ENCODE measurements around the gene VWA2. TPM values are rescaled to one million over a fixed set of nuclear protein-coding genes. Genes with fewer than 3 reads are reported as not detected.

The VWA2 gene
- total and polyA plus RNA-seq, 5 donors = not detected

- Histone ChIP-seq H3K27ac (ENCODE audit: low read length) (peak overlapping the region; percentile 0), H3K27me3 (ENCODE audit: control insufficient read depth, insufficient read depth) (no peaks in the 10 kb centered on the region), H3K4me1 (ENCODE audit: control insufficient read depth, insufficient read depth, low read length) (no peaks in the 10 kb centered on the region), H3K9me3 (ENCODE audit: control insufficient read depth, low read length) (no peaks in the 10 kb centered on the region), H3K4me3 (ENCODE audit: low read length) (no peak overlapping the region)
- 90% methylated on average over 5 of the region's 5 CpGs for WGBS
- intact Hi-C loops (cut with DNase I) = no loop called here
- no peak for ATAC-seq
- DNase-seq = no peak
Measured at GRCh38 chr10:114260366-114260765, 21.3 kb downstream of the VWA2 start.

GRCh38 chr10:114261076-114261475, 22.0 kb downstream of the VWA2 start:
- intact Hi-C loops (cut with DNase I) = no loop called here
- ATAC-seq = no peak
- H3K27ac ChIP-seq (ENCODE audit: low read length) = no peak overlapping the region

GRCh38 chr10:114262496-114262895, 23.4 kb downstream of the VWA2 start:
- no peaks in the 10 kb centered on the region for H3K4me1 ChIP-seq (ENCODE audit: control insufficient read depth, insufficient read depth, low read length)
- no peak for ATAC-seq
- H3K9me3 ChIP-seq (ENCODE audit: control insufficient read depth, low read length) = no peaks in the 10 kb centered on the region
- H3K4me3 ChIP-seq (ENCODE audit: low read length) = no peak overlapping the region
- no peak overlapping the region for H3K27ac ChIP-seq (ENCODE audit: low read length)
- WGBS = 82% methylated on average over 4 of the region's 4 CpGs
- no peak for DNase-seq
- intact Hi-C loops (cut with DNase I) = no loop called here
- no peaks in the 10 kb centered on the region for H3K27me3 ChIP-seq (ENCODE audit: control insufficient read depth, insufficient read depth)

More at GRCh38 chr10:114261076-114261475, 22.0 kb downstream of the VWA2 start:
- no peaks in the 10 kb centered on the region for H3K27me3 ChIP-seq (ENCODE audit: control insufficient read depth, insufficient read depth)
- 58% methylated on average over 2 of the region's 2 CpGs for WGBS
- no peak overlapping the region for H3K4me3 ChIP-seq (ENCODE audit: low read length)
- DNase-seq = no peak
- H3K9me3 ChIP-seq (ENCODE audit: control insufficient read depth, low read length) = no peaks in the 10 kb centered on the region
- no peaks in the 10 kb centered on the region for H3K4me1 ChIP-seq (ENCODE audit: control insufficient read depth, insufficient read depth, low read length)

GRCh38 chr10:114265392-114266053, 26.5 kb downstream of the VWA2 start:
- DNase-seq = peak in 2 of 3 donors; percentile 62 to 79
- intact Hi-C loops (cut with DNase I) = no loop called here
- peaks cover 3% of the 10 kb centered on the region for H3K4me1 ChIP-seq (ENCODE audit: control insufficient read depth, insufficient read depth, low read length)
- H3K27me3 ChIP-seq (ENCODE audit: control insufficient read depth, insufficient read depth) = no peaks in the 10 kb centered on the region
- no peaks in the 10 kb centered on the region for H3K9me3 ChIP-seq (ENCODE audit: control insufficient read depth, low read length)
- WGBS = 51% methylated on average over 6 of the region's 6 CpGs
- peak; percentile 83 for ATAC-seq
- H3K4me3 ChIP-seq (ENCODE audit: low read length) = no peak overlapping the region
- H3K27ac ChIP-seq (ENCODE audit: low read length) = peak overlapping the region; percentile 72

- Histone ChIP-seq H3K27me3 (ENCODE audit: control insufficient read depth, insufficient read depth) (no peaks in the 10 kb centered on the region), H3K9me3 (ENCODE audit: control insufficient read depth, low read length) (no peaks in the 10 kb centered on the region), H3K27ac (ENCODE audit: low read length) (peak overlapping the region; percentile 30), H3K4me1 (ENCODE audit: control insufficient read depth, insufficient read depth, low read length) (peaks cover 3% of the 10 kb centered on the region), H3K4me3 (ENCODE audit: low read length) (no peak overlapping the region)
- intact Hi-C loops (cut with DNase I) = no loop called here
- DNase-seq (peak in 1 of 3 donors; percentile 75), ATAC-seq (peak; percentile 73 to 79)
- 18% methylated on average over 5 of the region's 5 CpGs for WGBS
Measured at GRCh38 chr10:114266521-114266920, 27.5 kb downstream of the VWA2 start.

GRCh38 chr10:114271075-114271778, 32.2 kb downstream of the VWA2 start:
- intact Hi-C loops (cut with DNase I) = no loop called here
- Histone ChIP-seq H3K4me3 (ENCODE audit: low read length) (no peak overlapping the region), H3K27me3 (ENCODE audit: control insufficient read depth, insufficient read depth) (no peaks in the 10 kb centered on the region), H3K27ac (ENCODE audit: low read length) (no peak overlapping the region), H3K4me1 (ENCODE audit: control insufficient read depth, insufficient read depth, low read length) (peaks cover 6% of the 10 kb centered on the region), H3K9me3 (ENCODE audit: control insufficient read depth, low read length) (no peaks in the 10 kb centered on the region)
- no peak for ATAC-seq
- DNase-seq = no peak
- WGBS = 82% methylated on average over 3 of the region's 3 CpGs

GRCh38 chr10:114271779-114272167, 32.7 kb downstream of the VWA2 start:
- intact Hi-C loops (cut with DNase I) = no loop called here
- no peak overlapping the region for H3K4me3 ChIP-seq (ENCODE audit: low read length)
- DNase-seq = peak in 2 of 3 donors; percentile 63 to 64
- 44% methylated on average over 4 of the region's 4 CpGs for WGBS
- H3K4me1 ChIP-seq (ENCODE audit: control insufficient read depth, insufficient read depth, low read length) = peaks cover 6% of the 10 kb centered on the region
- H3K9me3 ChIP-seq (ENCODE audit: control insufficient read depth, low read length) = no peaks in the 10 kb centered on the region
- ATAC-seq = peak; percentile 85 to 90
- H3K27me3 ChIP-seq (ENCODE audit: control insufficient read depth, insufficient read depth) = no peaks in the 10 kb centered on the region
- H3K27ac ChIP-seq (ENCODE audit: low read length) = no peak overlapping the region

- no peak overlapping the region for H3K27ac ChIP-seq (ENCODE audit: low read length)
- no peak for DNase-seq
- no peak for ATAC-seq
- H3K4me3 ChIP-seq (ENCODE audit: low read length) = no peak overlapping the region
- H3K9me3 ChIP-seq (ENCODE audit: control insufficient read depth, low read length) = no peaks in the 10 kb centered on the region
- intact Hi-C loops (cut with DNase I) = no loop called here
- H3K4me1 ChIP-seq (ENCODE audit: control insufficient read depth, insufficient read depth, low read length) = peaks cover 6% of the 10 kb centered on the region
- no peaks in the 10 kb centered on the region for H3K27me3 ChIP-seq (ENCODE audit: control insufficient read depth, insufficient read depth)
- 82% methylated on average over 6 of the region's 6 CpGs for WGBS
Measured at GRCh38 chr10:114272696-114273095, 33.6 kb downstream of the VWA2 start.

GRCh38 chr10:114273910-114274309, 34.9 kb downstream of the VWA2 start:
- ATAC-seq (no peak), DNase-seq (no peak)
- no peaks in the 10 kb centered on the region for H3K27me3 ChIP-seq (ENCODE audit: control insufficient read depth, insufficient read depth)
- H3K27ac ChIP-seq (ENCODE audit: low read length) = no peak overlapping the region
- WGBS = 90% methylated on average over 3 of the region's 3 CpGs
- H3K4me1 ChIP-seq (ENCODE audit: control insufficient read depth, insufficient read depth, low read length) = peaks cover 6% of the 10 kb centered on the region
- intact Hi-C loops (cut with DNase I) = no loop called here
- no peaks in the 10 kb centered on the region for H3K9me3 ChIP-seq (ENCODE audit: control insufficient read depth, low read length)
- H3K4me3 ChIP-seq (ENCODE audit: low read length) = no peak overlapping the region

- ATAC-seq (no peak), DNase-seq (no peak)
- 91% methylated on average over 16 of the region's 16 CpGs for WGBS
- intact Hi-C loops (cut with DNase I) = no loop called here
- Histone ChIP-seq H3K27me3 (ENCODE audit: control insufficient read depth, insufficient read depth) (no peaks in the 10 kb centered on the region), H3K4me3 (ENCODE audit: low read length) (no peak overlapping the region), H3K4me1 (ENCODE audit: control insufficient read depth, insufficient read depth, low read length) (peaks cover 6% of the 10 kb centered on the region), H3K9me3 (ENCODE audit: control insufficient read depth, low read length) (no peaks in the 10 kb centered on the region), H3K27ac (ENCODE audit: low read length) (no peak overlapping the region)
Measured at GRCh38 chr10:114274616-114275453, 35.8 kb downstream of the VWA2 start.

GRCh38 chr10:114276066-114276465, 37.0 kb downstream of the VWA2 start:
- ATAC-seq (no peak), DNase-seq (no peak)
- no peak overlapping the region for H3K4me3 ChIP-seq (ENCODE audit: low read length)
- peaks cover 3% of the 10 kb centered on the region for H3K4me1 ChIP-seq (ENCODE audit: control insufficient read depth, insufficient read depth, low read length)
- WGBS = 83% methylated on average over 6 of the region's 6 CpGs
- no peaks in the 10 kb centered on the region for H3K27me3 ChIP-seq (ENCODE audit: control insufficient read depth, insufficient read depth)
- intact Hi-C loops (cut with DNase I) = no loop called here
- H3K27ac ChIP-seq (ENCODE audit: low read length) = no peak overlapping the region
- no peaks in the 10 kb centered on the region for H3K9me3 ChIP-seq (ENCODE audit: control insufficient read depth, low read length)

Data from right cardiac atrium (tissue), 5 donors.